MM.1S (cell line): ENCODE data around the gene ABCC3.

ENCODE experiments used
- DNase-seq: peaks from one replicate; pipeline ENCODE4 v3.0.0-alpha.2; 2015
- H2AFZ ChIP-seq: fragments of 300-600 bp; sonication (generic); 2 replicates; pipeline ENCODE4 v1.6.0; 2016; ENCODE audit warnings: antibody characterized with exemption, low read length
- H3F3A ChIP-seq: fragments of 300-600 bp; sonication (generic); 2 replicates; pipeline ENCODE4 v1.6.1; 2016; ENCODE audit warnings: mild to moderate bottlenecking, antibody characterized with exemption, low read length, moderate library complexity, mixed read lengths; ENCODE audit not compliant: insufficient read depth
- H3K27ac ChIP-seq: fragments of 300-600 bp; sonication (generic); 2 replicates; pipeline ENCODE4 v1.5.1; 2016; ENCODE audit warnings: mild to moderate bottlenecking, low read length
- H3K27me3 ChIP-seq: fragments of 300-600 bp; sonication (generic); replicated peaks from 2 replicates; pipeline ENCODE4 v1.6.0; 2016; ENCODE audit warnings: low read length; ENCODE audit not compliant: insufficient read depth
- H3K36me3 ChIP-seq: fragments of 300-600 bp; sonication (generic); replicated peaks from 2 replicates; pipeline ENCODE4 v1.6.1; 2016; ENCODE audit warnings: mild to moderate bottlenecking, low read length, mixed read lengths; ENCODE audit not compliant: insufficient read depth
- H3K4me1 ChIP-seq: fragments of 300-600 bp; sonication (generic); 2 replicates; pipeline ENCODE4 v1.6.1; 2016; ENCODE audit warnings: low read length, mixed read lengths
- H3K4me2 ChIP-seq: fragments of 300-600 bp; sonication (generic); 2 replicates; pipeline ENCODE4 v1.6.0; 2016; ENCODE audit warnings: low read depth, low read length
- H3K4me3 ChIP-seq: fragments of 300-600 bp; sonication (generic); 2 replicates; pipeline ENCODE4 v1.5.1; 2016; ENCODE audit warnings: low read length, mixed read lengths
- H3K79me2 ChIP-seq: fragments of 300-600 bp; sonication (generic); 2 replicates; pipeline ENCODE4 v1.6.1; 2016; ENCODE audit warnings: mixed run types, low read length, mixed read lengths
- H3K9ac ChIP-seq: fragments of 300-600 bp; sonication (generic); 2 replicates; pipeline ENCODE4 v1.6.1; 2016; ENCODE audit warnings: low read length, mixed read lengths
- H3K9me2 ChIP-seq: fragments of 300-600 bp; sonication (generic); replicated peaks from 2 replicates; pipeline ENCODE4 v1.6.1; 2016; ENCODE audit warnings: mild to moderate bottlenecking, low read length, mixed read lengths; ENCODE audit not compliant: insufficient read depth
- H3K9me3 ChIP-seq: fragments of 300-600 bp; sonication (generic); replicated peaks from 2 replicates; pipeline ENCODE4 v1.6.1; 2016; ENCODE audit warnings: mild to moderate bottlenecking, low read length, mixed read lengths; ENCODE audit not compliant: insufficient read depth
- H4K20me1 ChIP-seq: fragments of 300-600 bp; sonication (generic); 2 replicates; pipeline ENCODE4 v1.6.1; 2016; ENCODE audit warnings: mild to moderate bottlenecking, low read length, moderate library complexity, mixed read lengths; ENCODE audit not compliant: insufficient read depth
- CTCF ChIP-seq: fragments of 300-600 bp; sonication (generic); IDR thresholded peaks from 2 replicates; pipeline ENCODE4 v1.5.1; 2016; ENCODE audit warnings: antibody characterized with exemption, low read length, mixed read lengths
- EZH2 ChIP-seq: fragments of 300-600 bp; sonication (generic); optimal IDR thresholded peaks from 2 replicates; pipeline ENCODE3; 2017; ENCODE audit warnings: low read depth, mild to moderate bottlenecking, antibody characterized with exemption, low read length, mixed read lengths
- EZH2phosphoT487 ChIP-seq: fragments of 300-600 bp; sonication (generic); IDR thresholded peaks from 2 replicates; pipeline ENCODE4 v1.6.1; 2018; ENCODE audit warnings: antibody characterized with exemption, low read length

Gene ABCC3

GRCh38 chr17:50586421-50587247 is 48.0 kb upstream of the ABCC3 start:
- Histone ChIP-seq H3K9ac (no peak overlapping the region), H3K9me3 (no peaks in the 10 kb centered on the region), H3K27ac (no peak overlapping the region), H2AFZ (no peak overlapping the region), H3K4me1 (no peaks in the 10 kb centered on the region), H3K4me3 (no peak overlapping the region), H3K4me2 (no peak overlapping the region), H3K9me2 (no peaks in the 10 kb centered on the region), H3F3A (no peaks in the 10 kb centered on the region), H4K20me1 (no peaks in the 10 kb centered on the region), H3K27me3 (peaks cover 81% of the 10 kb centered on the region), H3K36me3 (no peaks in the 10 kb centered on the region), H3K79me2 (no peaks in the 10 kb centered on the region)
- DNase-seq = no peak
- TF ChIP-seq EZH2phosphoT487 = no peak
- TF ChIP-seq EZH2 = no peak
- TF ChIP-seq CTCF = no peak

- Histone ChIP-seq H3K4me1 (no peaks in the 10 kb centered on the region), H4K20me1 (no peaks in the 10 kb centered on the region), H3K9me2 (no peaks in the 10 kb centered on the region), H3K9ac (no peak overlapping the region), H3K36me3 (no peaks in the 10 kb centered on the region), H3K79me2 (no peaks in the 10 kb centered on the region), H3K4me3 (no peak overlapping the region), H3K27me3 (peaks cover 81% of the 10 kb centered on the region), H2AFZ (no peak overlapping the region), H3F3A (no peaks in the 10 kb centered on the region), H3K4me2 (no peak overlapping the region), H3K27ac (no peak overlapping the region), H3K9me3 (no peaks in the 10 kb centered on the region)
- TF ChIP-seq EZH2 (no peak), CTCF (no peak)
- DNase-seq = no peak
These were observed 47.1 kb upstream of the ABCC3 start for GRCh38 chr17:50587571-50587970.

- Histone ChIP-seq H4K20me1 (no peaks in the 10 kb centered on the region), H3K79me2 (no peaks in the 10 kb centered on the region), H3K4me2 (no peak overlapping the region), H3K27ac (no peak overlapping the region), H3K9me2 (no peaks in the 10 kb centered on the region), H3K9ac (no peak overlapping the region), H3F3A (no peaks in the 10 kb centered on the region), H3K27me3 (peaks cover 82% of the 10 kb centered on the region), H2AFZ (no peak overlapping the region), H3K4me3 (no peak overlapping the region), H3K36me3 (no peaks in the 10 kb centered on the region), H3K4me1 (no peaks in the 10 kb centered on the region), H3K9me3 (no peaks in the 10 kb centered on the region)
- no peak for DNase-seq
- no peak for TF ChIP-seq EZH2
- TF ChIP-seq CTCF = no peak
- TF ChIP-seq EZH2phosphoT487 = no peak
These were observed 46.2 kb upstream of the ABCC3 start for GRCh38 chr17:50588391-50589049.
